Right lobe of liver (tissue), 6 donors: ENCODE results near the gene CDK11A. TPM values are rescaled to one million over a fixed set of nuclear protein-coding genes. Genes with fewer than 3 reads are reported as not detected.

ENCODE experiments used
- ATAC-seq, 4 donors: fragments of 200-7000 bp; cut with Tn5 transposase; one replicate each; pipeline ENCODE4 v1.9.1; 2020; ENCODE audit warnings: mild to moderate bottlenecking in 4 of 4, moderate library complexity in 4 of 4
- DNase-seq, 3 donors: peaks; one replicate each; pipeline ENCODE4 v3.0.0-alpha.2; 2020
- H3K27ac ChIP-seq, 3 donors: fragments of 200-600 bp; one replicate each; pipeline ENCODE4 v1.8.0; 2022
- H3K27me3 ChIP-seq, 2 donors: fragments of 200-600 bp; one replicate each; pipeline ENCODE4 v1.8.0; 2022
- H3K36me3 ChIP-seq, 4 donors: fragments of 200-600 bp; sonication (generic) in 1 of 4; one replicate each; pipeline versions ENCODE4 v1.5.1 to v1.8.0; 2017 to 2022; ENCODE audit warnings: control low read depth in 1 of 4
- H3K4me1 ChIP-seq, 4 donors: fragments of 200-600 bp; sonication (generic) in 1 of 4; one replicate each; pipeline versions ENCODE4 v1.5.1 to v1.8.0; 2017 to 2022; ENCODE audit warnings: control low read depth in 1 of 4
- H3K4me3 ChIP-seq, 3 donors: fragments of 200-600 bp; one replicate each; pipeline ENCODE4 v1.8.0; 2022
- H3K9me3 ChIP-seq, 4 donors: fragments of 200-600 bp; sonication (generic) in 1 of 4; one replicate each; pipeline versions ENCODE4 v1.5.1 to v1.8.0; 2017 to 2022; ENCODE audit warnings: control low read depth in 1 of 4
- POLR2A ChIP-seq: fragments of 450-650 bp; IDR thresholded peaks from one replicate; pipeline ENCODE4 v1.6.1; 2017; ENCODE audit warnings: antibody characterized with exemption, mild to moderate bottlenecking
- WGBS: methylation state at CpG from one replicate; pipeline ENCODE4 v1.1.6; 2018; ENCODE audit warnings: low coverage, low lambda C conversion rate; ENCODE audit not compliant: insufficient coverage; ENCODE audit errors: missing lambda C conversion rate; 5-methylcytosine and 5-hydroxymethylcytosine counted together
- intact Hi-C, 2 donors: fragments of 100-400 bp; cut with DNase I; formaldehyde crosslinking; loops; one replicate each; pipeline versions ENCODE4 v1.11.2 to v1.14.1; 2022
- total RNA-seq, 6 experiments: library from RNA; depleted of rRNA in 2 of 6; stranded (reverse); fragments of >200 nt in 2 of 6; fragmentation: NEBNext Ultra II Directional in 3 of 6; extraction: Animal tissue kit (Norgen Biotek cat#: 25700) in 3 of 6; gene quantifications; one replicate each; pipeline versions ENCODE4 v1.1.0 to v1.2.4, GENCODE V29; 2016 to 2023
- TF ChIP-seq, protein P1 (sequence below), 4 donors: fragments of 200-600 bp in 3 of 4; fragments of 450-650 bp in 1 of 4; IDR thresholded peaks; one replicate each; pipeline versions ENCODE4 v1.5.1 to v1.8.0; 2016 to 2022; ENCODE audit warnings: antibody characterized with exemption in 4 of 4, mild to moderate bottlenecking in 2 of 4
- donor health status: DM: no; HTN: yes; CAD: no.
- donor health status: DM: no; HTN: no; CAD: no.
- donor health status: DM: no; HTN: no; CAD: no.
- donor health status: DM: no; HTN: yes; CAD: no.
- donor health status: DM: no; HTN: yes; CAD: no.

The CDK11A gene
- total RNA-seq, 6 experiments from 2014 or later, result 8.4 to 25.2 (median 11.0) TPM

DNA sequence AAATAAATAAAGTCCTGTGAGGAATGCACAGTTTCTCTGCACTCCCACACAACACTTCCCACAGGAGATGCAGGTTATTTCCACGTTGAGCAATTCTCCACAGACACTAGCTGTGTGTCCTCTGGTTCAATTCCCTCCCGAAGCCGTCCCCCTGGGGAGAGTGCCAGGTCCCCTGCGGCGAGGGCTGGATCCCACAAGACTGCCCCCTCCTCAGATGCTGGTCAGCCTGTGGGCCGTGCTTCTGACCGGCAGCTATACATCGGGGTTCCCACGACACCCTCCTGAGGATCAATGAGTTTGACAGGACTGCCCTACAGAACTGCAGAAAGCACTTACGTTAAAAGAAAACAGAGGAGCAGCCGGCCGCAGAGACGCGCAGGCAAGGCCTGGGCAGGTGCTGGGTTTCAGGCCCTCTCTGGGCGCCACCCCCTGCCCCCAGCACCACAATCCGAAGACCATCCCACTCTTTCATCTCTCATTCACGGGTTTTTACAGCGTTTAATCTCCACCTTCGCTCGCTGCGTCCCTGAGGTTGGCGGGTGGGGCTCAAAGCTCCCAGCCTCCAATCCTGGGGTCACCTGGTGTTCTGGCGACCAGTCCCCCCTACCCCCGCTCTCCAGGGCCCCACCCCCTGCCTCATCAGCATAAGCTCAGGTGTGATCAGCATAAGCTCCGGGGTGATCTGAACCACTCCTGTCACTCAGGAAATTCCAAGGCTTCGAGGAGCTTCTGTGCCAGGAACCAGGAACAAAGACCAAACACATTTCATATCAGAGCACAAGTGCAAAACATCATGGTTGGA lies 40.9 kb downstream of the CDK11A start:
- peak in 1 of 3 donors; percentile 38 for DNase-seq
- Histone ChIP-seq H3K9me3 (no peaks in the 10 kb centered on the region), H3K4me1 (peaks cover 0 to 15% (median 6%) of the 10 kb centered on the region in 4 donors), H3K36me3 (no peaks in the 10 kb centered on the region), H3K4me3 (no peak overlapping the region), H3K27ac (no peak overlapping the region), H3K27me3 (no peaks in the 10 kb centered on the region)
- no peak for TF ChIP-seq POLR2A
- TF ChIP-seq, protein P1, sequence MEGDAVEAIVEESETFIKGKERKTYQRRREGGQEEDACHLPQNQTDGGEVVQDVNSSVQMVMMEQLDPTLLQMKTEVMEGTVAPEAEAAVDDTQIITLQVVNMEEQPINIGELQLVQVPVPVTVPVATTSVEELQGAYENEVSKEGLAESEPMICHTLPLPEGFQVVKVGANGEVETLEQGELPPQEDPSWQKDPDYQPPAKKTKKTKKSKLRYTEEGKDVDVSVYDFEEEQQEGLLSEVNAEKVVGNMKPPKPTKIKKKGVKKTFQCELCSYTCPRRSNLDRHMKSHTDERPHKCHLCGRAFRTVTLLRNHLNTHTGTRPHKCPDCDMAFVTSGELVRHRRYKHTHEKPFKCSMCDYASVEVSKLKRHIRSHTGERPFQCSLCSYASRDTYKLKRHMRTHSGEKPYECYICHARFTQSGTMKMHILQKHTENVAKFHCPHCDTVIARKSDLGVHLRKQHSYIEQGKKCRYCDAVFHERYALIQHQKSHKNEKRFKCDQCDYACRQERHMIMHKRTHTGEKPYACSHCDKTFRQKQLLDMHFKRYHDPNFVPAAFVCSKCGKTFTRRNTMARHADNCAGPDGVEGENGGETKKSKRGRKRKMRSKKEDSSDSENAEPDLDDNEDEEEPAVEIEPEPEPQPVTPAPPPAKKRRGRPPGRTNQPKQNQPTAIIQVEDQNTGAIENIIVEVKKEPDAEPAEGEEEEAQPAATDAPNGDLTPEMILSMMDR (IDR thresholded peaks at IDR 0.05), result no peak
- ATAC-seq, result no peak
- WGBS, result 60% methylated on average over 12 of the region's 26 CpGs
- intact Hi-C loops, result no loop called here

DNA sequence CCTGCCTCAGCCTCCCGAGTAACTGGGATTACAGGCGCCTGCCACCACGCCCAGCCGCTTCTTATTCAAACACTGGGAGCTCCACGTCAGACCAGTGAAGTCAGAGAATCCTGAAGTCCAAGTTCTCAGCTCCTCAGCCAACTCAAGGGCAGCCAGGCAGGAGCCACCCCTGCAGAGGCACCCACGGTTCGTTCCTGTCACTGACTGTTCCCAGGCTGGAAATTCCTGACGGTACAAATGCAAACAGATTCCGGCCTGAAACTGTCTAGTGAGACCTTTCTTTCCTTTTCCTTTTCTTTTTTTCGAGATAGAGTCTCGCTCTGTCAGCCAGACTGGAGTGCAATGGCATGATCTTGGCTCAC lies 43.3 kb downstream of the CDK11A start:
- ATAC-seq, result no peak

DNA sequence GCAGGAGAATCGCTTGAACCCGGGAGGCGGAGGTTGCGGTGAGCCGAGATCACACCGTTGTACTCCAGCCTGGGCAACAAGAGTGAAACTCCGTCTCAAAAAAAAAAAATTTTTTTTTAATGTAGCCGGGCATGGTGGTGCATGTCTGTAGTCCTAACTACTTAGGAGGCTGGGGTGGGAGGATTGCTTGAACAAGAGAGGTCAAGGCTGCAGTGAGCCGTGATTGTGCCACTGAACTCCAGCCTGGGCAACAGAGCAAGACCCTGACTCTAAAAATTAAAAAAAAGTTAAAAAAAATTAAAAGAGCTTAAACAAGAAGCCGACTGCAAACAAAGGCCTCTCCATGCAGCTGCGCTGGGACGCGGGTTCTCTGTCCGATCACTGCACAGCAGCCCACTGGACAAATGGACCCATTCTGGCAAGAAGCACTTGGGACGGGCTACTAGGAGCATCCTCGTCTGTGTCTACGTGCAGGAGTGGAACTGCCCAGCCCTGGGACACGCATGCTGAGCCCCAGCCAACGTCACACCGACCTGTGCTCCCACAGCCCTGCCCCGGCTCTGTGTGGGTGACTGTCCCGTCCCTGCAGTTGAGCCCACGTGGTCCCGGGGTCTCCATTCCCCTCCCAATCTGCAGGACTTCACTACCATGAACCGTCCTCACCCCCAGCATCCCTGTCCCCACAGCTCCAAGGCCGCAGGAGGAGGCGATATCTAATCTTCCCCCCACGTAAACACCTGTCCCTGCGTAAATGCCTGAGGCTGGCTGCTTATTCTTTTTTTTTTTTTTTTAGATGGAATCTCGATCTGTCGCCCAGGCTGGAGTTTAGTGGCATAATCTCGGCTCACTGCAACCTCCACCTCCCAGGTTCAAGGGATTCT lies 43.9 kb downstream of the CDK11A start:
- H3K27ac ChIP-seq, result no peak overlapping the region
- whole genome bisulfite sequencing, result 89% methylated on average over 13 of the region's 32 CpGs
- TF ChIP-seq, protein P1 (IDR thresholded peaks at IDR 0.05), result no peak
- TF ChIP-seq POLR2A, result no peak
- intact Hi-C loops, result no loop called here
- no peaks in the 10 kb centered on the region for H3K36me3 ChIP-seq
- no peaks in the 10 kb centered on the region for H3K27me3 ChIP-seq
- peaks cover 0 to 15% (median 7%) of the 10 kb centered on the region in 4 donors for H3K4me1 ChIP-seq
- no peak for ATAC-seq
- no peak overlapping the region for H3K4me3 ChIP-seq
- peak in 2 of 3 donors; percentile 44 to 54 for DNase-seq
- H3K9me3 ChIP-seq, result no peaks in the 10 kb centered on the region

More for the DNA sequence above, 43.3 kb downstream of the CDK11A start:
- intact Hi-C loops, result no loop called here
- H3K4me3 ChIP-seq, result no peak overlapping the region
- no peak overlapping the region for H3K27ac ChIP-seq
- WGBS, result 65% methylated on average over 9 of the region's 11 CpGs
- peak in 2 of 3 donors; percentile 16 to 24 for DNase-seq
- TF ChIP-seq, protein P1 (IDR thresholded peaks at IDR 0.05), result no peak
- TF ChIP-seq POLR2A, result no peak
- H3K4me1 ChIP-seq, result peaks cover 0 to 15% (median 7%) of the 10 kb centered on the region in 4 donors
- no peaks in the 10 kb centered on the region for H3K9me3 ChIP-seq
- H3K27me3 ChIP-seq, result no peaks in the 10 kb centered on the region
- no peaks in the 10 kb centered on the region for H3K36me3 ChIP-seq

DNA sequence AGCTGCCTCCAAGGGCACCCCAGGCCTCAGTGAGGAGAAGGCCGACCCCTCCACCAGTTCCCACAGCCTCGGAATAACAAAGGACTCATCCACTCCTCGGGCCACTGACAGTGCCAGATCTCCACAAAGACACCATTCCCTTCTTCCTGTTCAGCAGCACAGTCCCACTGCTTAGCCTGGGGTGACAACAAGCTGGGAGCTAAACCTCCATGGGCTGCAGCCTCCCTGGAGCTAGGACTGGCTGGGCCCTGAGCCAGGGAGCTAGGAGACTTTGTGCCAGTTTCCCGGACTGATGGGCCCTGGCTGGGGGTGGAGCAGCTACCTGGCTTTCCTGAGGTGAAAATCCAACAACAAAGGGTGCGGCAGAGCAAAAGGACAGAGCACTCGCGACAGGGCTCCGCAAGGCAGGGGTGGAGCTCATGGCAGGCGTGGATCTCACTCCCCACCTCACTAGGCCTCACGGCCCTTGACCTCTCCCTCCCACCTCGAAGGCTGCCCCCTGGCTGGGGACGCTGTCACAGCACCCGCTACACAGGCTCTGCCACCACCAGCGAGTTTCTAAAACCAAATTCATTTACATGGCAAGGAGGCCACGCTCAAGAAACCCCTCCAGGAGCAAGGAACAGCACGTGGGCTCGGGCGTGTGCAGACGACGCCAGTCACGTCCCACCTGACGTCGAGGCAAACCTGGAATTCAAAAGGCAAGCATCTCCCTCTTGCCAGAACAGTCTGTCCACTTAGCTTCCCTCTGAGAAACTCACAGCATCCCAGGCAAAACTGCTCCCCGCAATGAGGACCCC lies 45.4 kb downstream of the CDK11A start:
- TF ChIP-seq POLR2A, result no peak
- TF ChIP-seq, protein P1 (IDR thresholded peaks at IDR 0.05), result peak; percentile 37 to 72 (median 55)
- H3K27me3 ChIP-seq, result no peaks in the 10 kb centered on the region
- intact Hi-C loops, result loop anchor here in 1 of 2 donors (10.0 kb wide), 1 partner anchor 54 kb away; no protein-coding TSS in a partner anchor
- peaks cover 0 to 15% (median 7%) of the 10 kb centered on the region in 4 donors for H3K4me1 ChIP-seq
- DNase-seq (peak; percentile 76 to 89 (median 89)), ATAC-seq (peak; percentile 87 to 97 (median 92))
- H3K27ac ChIP-seq, result peak overlapping the region in 2 of 3 donors; percentile 17 to 37
- 30% methylated on average over 8 of the region's 24 CpGs for WGBS
- H3K9me3 ChIP-seq, result no peaks in the 10 kb centered on the region
- H3K4me3 ChIP-seq, result no peak overlapping the region
- H3K36me3 ChIP-seq, result no peaks in the 10 kb centered on the region
